ENCODE data around the gene AVPR1A.

AVPR1A gene

GRCh38 chr12:63095369-63095980, 55.5 kb downstream of the AVPR1A start:
- DNase-seq (ENCODE audit: low read depth in 3 of 3) = no peak

- DNase-seq (ENCODE audit: low read depth in 3 of 3) = no peak
Measured at GRCh38 chr12:63093711-63094110, 57.3 kb downstream of the AVPR1A start.

- DNase-seq (ENCODE audit: low read depth in 3 of 3) = no peak
Measured at GRCh38 chr12:63093084-63093483, 57.9 kb downstream of the AVPR1A start.

Measured in stimulated activated CD4-positive, alpha-beta T cell treated with anti-CD3 and anti-CD28 coated beads, TNF-alpha, amount 100 ng/mL, for 4 hours (primary cell).